ENCODE results near the gene ADCY5. TPM values are rescaled to one million over a fixed set of nuclear protein-coding genes. Genes with fewer than 3 reads are reported as not detected.

The ADCY5 gene
- total RNA-seq, 2 donors from 2014 or later = 12.9 to 69.6 TPM

GRCh38 chr3:123324880-123325765, 123.8 kb downstream of the ADCY5 start:
- H3K27ac ChIP-seq = no peak overlapping the region
- intact Hi-C loops (cut with DNase I) = loop anchor here (5.0 kb wide), 1 partner anchor 232 kb away; no protein-coding TSS in a partner anchor
- no peak overlapping the region for H3K4me3 ChIP-seq
- no peaks in the 10 kb centered on the region for H3K4me1 ChIP-seq (replicated peaks)
- H3K36me3 ChIP-seq = no peaks in the 10 kb centered on the region
- no peak for TF ChIP-seq POLR2AphosphoS5 (IDR thresholded peaks at IDR 0.05)
- TF ChIP-seq POLR2A (IDR thresholded peaks at IDR 0.05) = no peak
- no peak for TF ChIP-seq CTCF (IDR thresholded peaks at IDR 0.05)
- no peaks in the 10 kb centered on the region for H3K9me3 ChIP-seq
- WGBS = 73% methylated on average over 15 of the region's 15 CpGs
- no peak for DNase-seq (ENCODE audit: low spot score)
- H3K27me3 ChIP-seq (replicated peaks; ENCODE audit: insufficient read depth) = no peaks in the 10 kb centered on the region

- Histone ChIP-seq H3K4me1 (replicated peaks) (no peaks in the 10 kb centered on the region), H3K9me3 (no peaks in the 10 kb centered on the region), H3K36me3 (no peaks in the 10 kb centered on the region), H3K4me3 (no peak overlapping the region), H3K27me3 (replicated peaks; ENCODE audit: insufficient read depth) (no peaks in the 10 kb centered on the region), H3K27ac (no peak overlapping the region)
- no peak for TF ChIP-seq POLR2AphosphoS5 (IDR thresholded peaks at IDR 0.05)
- TF ChIP-seq POLR2A (IDR thresholded peaks at IDR 0.05) = no peak
- TF ChIP-seq CTCF (IDR thresholded peaks at IDR 0.05) = no peak
- WGBS = 96% methylated on average over 1 of the region's 1 CpG
- intact Hi-C loops (cut with DNase I) = no loop called here
- DNase-seq (ENCODE audit: low spot score) = no peak
Measured at GRCh38 chr3:123323781-123324180, 125.1 kb downstream of the ADCY5 start.

GRCh38 chr3:123322866-123323265, 126.0 kb downstream of the ADCY5 start:
- DNase-seq (ENCODE audit: low spot score) = no peak
- H3K9me3 ChIP-seq = no peaks in the 10 kb centered on the region
- H3K36me3 ChIP-seq = no peaks in the 10 kb centered on the region
- intact Hi-C loops (cut with DNase I) = no loop called here
- H3K4me3 ChIP-seq = no peak overlapping the region
- WGBS = 62% methylated on average over 11 of the region's 11 CpGs
- TF ChIP-seq CTCF (IDR thresholded peaks at IDR 0.05) = no peak
- no peak for TF ChIP-seq POLR2AphosphoS5 (IDR thresholded peaks at IDR 0.05)
- no peak for TF ChIP-seq POLR2A (IDR thresholded peaks at IDR 0.05)
- H3K27ac ChIP-seq = no peak overlapping the region
- H3K27me3 ChIP-seq (replicated peaks; ENCODE audit: insufficient read depth) = no peaks in the 10 kb centered on the region
- no peaks in the 10 kb centered on the region for H3K4me1 ChIP-seq (replicated peaks)

- no peaks in the 10 kb centered on the region for H3K4me1 ChIP-seq (replicated peaks)
- no peaks in the 10 kb centered on the region for H3K36me3 ChIP-seq
- H3K27ac ChIP-seq = no peak overlapping the region
- H3K27me3 ChIP-seq (replicated peaks; ENCODE audit: insufficient read depth) = no peaks in the 10 kb centered on the region
- TF ChIP-seq CTCF (IDR thresholded peaks at IDR 0.05) = no peak
- no peak for TF ChIP-seq POLR2AphosphoS5 (IDR thresholded peaks at IDR 0.05)
- no peak for TF ChIP-seq POLR2A (IDR thresholded peaks at IDR 0.05)
- DNase-seq (ENCODE audit: low spot score) = no peak
- H3K4me3 ChIP-seq = no peak overlapping the region
- no peaks in the 10 kb centered on the region for H3K9me3 ChIP-seq
- WGBS = 85% methylated on average over 8 of the region's 8 CpGs
- intact Hi-C loops (cut with DNase I) = no loop called here
Measured at GRCh38 chr3:123321806-123322205, 127.1 kb downstream of the ADCY5 start.

GRCh38 chr3:123320221-123320620, 128.7 kb downstream of the ADCY5 start:
- no peak for TF ChIP-seq POLR2A (IDR thresholded peaks at IDR 0.05)
- no peak for TF ChIP-seq POLR2AphosphoS5 (IDR thresholded peaks at IDR 0.05)
- no peak for TF ChIP-seq CTCF (IDR thresholded peaks at IDR 0.05)
- intact Hi-C loops (cut with DNase I) = no loop called here
- H3K27ac ChIP-seq = no peak overlapping the region
- no peaks in the 10 kb centered on the region for H3K36me3 ChIP-seq
- DNase-seq (ENCODE audit: low spot score) = no peak
- H3K4me1 ChIP-seq (replicated peaks) = no peaks in the 10 kb centered on the region
- H3K9me3 ChIP-seq = no peaks in the 10 kb centered on the region
- no peaks in the 10 kb centered on the region for H3K27me3 ChIP-seq (replicated peaks; ENCODE audit: insufficient read depth)
- WGBS = 79% methylated on average over 5 of the region's 5 CpGs
- no peak overlapping the region for H3K4me3 ChIP-seq

Data from prostate gland (tissue), 2 donors.